Spleen (tissue), 7 donors: ENCODE measurements around the gene TMEM214.

ENCODE experiments used
- POLR2AphosphoS5 ChIP-seq, 3 donors: sonication (generic); formaldehyde crosslinking; IDR thresholded peaks; one replicate each; pipeline ENCODE4 v1.5.1; 2017; ENCODE audit warnings: antibody characterized with exemption in 3 of 3
- TF ChIP-seq, protein P1 (sequence below), 11 experiments: fragments of 200-600 bp in 7 of 11; fragments of 450-650 bp in 4 of 11; sonication (generic) in 4 of 11; IDR thresholded peaks in 8 of 11; conservative IDR thresholded peaks in 3 of 11; 1 replicate in 7 of 11; 2 replicates in 4 of 11; pipeline versions ENCODE4 v1.4.0 to v1.8.0; 2016 to 2021; ENCODE audit warnings: antibody characterized with exemption in 11 of 11, inconsistent platforms in 4 of 11, mild to moderate bottlenecking in 1 of 11
- donor health status: DM: no; HTN: no; CAD: no; lungs with moderate emphysema.
- donor health status: DM: no; HTN: no; CAD: no.
- donor health status: DM: no; HTN: no; CAD: no.

DNA sequence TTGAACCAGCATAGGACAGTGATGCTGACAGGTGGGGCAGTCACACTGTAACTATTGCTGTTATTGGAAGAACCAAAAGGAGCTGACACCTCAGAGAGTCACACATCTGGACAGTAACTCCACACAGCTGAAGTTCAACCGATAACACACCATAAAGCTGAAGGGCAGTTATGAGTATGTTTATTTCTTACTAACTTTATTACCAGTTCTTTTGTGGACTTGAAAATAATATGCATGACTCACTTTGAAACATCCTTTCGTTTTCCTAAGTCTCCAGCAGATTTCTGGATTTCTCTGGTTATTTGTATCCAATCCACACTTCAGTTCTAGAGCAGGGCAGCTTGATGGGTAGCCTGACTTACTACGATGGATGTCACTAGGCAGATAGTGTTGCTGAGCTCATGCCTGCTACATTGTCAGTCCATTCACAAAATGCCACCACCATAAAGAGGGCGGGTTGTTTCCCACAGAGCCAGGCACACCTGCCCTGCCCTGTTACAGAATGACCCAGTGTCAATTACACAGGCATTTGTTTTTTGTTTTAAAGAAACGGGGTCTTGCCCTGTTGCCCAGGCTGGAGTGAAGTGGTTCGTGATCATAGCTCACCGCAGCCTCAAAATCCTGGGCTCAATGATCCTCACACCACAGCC lies 10.3 kb downstream of the TMEM214 start:
- TF ChIP-seq, protein P1, sequence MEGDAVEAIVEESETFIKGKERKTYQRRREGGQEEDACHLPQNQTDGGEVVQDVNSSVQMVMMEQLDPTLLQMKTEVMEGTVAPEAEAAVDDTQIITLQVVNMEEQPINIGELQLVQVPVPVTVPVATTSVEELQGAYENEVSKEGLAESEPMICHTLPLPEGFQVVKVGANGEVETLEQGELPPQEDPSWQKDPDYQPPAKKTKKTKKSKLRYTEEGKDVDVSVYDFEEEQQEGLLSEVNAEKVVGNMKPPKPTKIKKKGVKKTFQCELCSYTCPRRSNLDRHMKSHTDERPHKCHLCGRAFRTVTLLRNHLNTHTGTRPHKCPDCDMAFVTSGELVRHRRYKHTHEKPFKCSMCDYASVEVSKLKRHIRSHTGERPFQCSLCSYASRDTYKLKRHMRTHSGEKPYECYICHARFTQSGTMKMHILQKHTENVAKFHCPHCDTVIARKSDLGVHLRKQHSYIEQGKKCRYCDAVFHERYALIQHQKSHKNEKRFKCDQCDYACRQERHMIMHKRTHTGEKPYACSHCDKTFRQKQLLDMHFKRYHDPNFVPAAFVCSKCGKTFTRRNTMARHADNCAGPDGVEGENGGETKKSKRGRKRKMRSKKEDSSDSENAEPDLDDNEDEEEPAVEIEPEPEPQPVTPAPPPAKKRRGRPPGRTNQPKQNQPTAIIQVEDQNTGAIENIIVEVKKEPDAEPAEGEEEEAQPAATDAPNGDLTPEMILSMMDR (IDR thresholded peaks at IDR 0.05 in 8 of 11, conservative IDR thresholded peaks at IDR 0.05 in 3 of 11) = no peak
- peak in 1 of 3 donors; percentile 13 for TF ChIP-seq POLR2AphosphoS5 (IDR thresholded peaks at IDR 0.05)
